ENCODE data around the gene TAS2R1.
"Not testable (repeated sequence)": the region's sequence is repeated elsewhere in the genome, so short reads cannot be mapped to it uniquely, and the experiment has no call there.

TAS2R1 gene

GRCh38 chr5:9621379-9621903, 8.7 kb downstream of the TAS2R1 start:
- DNase-seq, result no peak

GRCh38 chr5:9619331-9620092, 10.6 kb downstream of the TAS2R1 start:
- DNase-seq, result no peak

GRCh38 chr5:9617739-9618504, 12.2 kb downstream of the TAS2R1 start:
- DNase-seq, result no peak

- DNase-seq, result no peak
Observed at GRCh38 chr5:9617221-9617620, 12.9 kb downstream of the TAS2R1 start.

GRCh38 chr5:9615331-9615730, 14.8 kb downstream of the TAS2R1 start:
- DNase-seq, result no peak

- DNase-seq, result no peak
Observed at GRCh38 chr5:9613360-9613759, 16.8 kb downstream of the TAS2R1 start.

- DNase-seq, result no peak
Observed at GRCh38 chr5:9610969-9611368, 19.2 kb downstream of the TAS2R1 start.

- no peak for DNase-seq
Observed at GRCh38 chr5:9610364-9610763, 19.8 kb downstream of the TAS2R1 start.

GRCh38 chr5:9608093-9608492, 22.1 kb downstream of the TAS2R1 start:
- DNase-seq, result no peak

- no peak for DNase-seq
Observed at GRCh38 chr5:9605041-9605838, 24.9 kb downstream of the TAS2R1 start.

GRCh38 chr5:9604416-9604815, 25.7 kb downstream of the TAS2R1 start:
- DNase-seq, result no peak

GRCh38 chr5:9601055-9601739, 29.0 kb downstream of the TAS2R1 start:
- no peak for DNase-seq

- no peak for DNase-seq
Observed at GRCh38 chr5:9599391-9599790, 30.8 kb downstream of the TAS2R1 start.

GRCh38 chr5:9598329-9598728, 31.8 kb downstream of the TAS2R1 start:
- not testable (repeated sequence) for DNase-seq

GRCh38 chr5:9597322-9597721, 32.8 kb downstream of the TAS2R1 start:
- DNase-seq, result not testable (repeated sequence)

- no peak for DNase-seq
Observed at GRCh38 chr5:9596824-9597223, 33.3 kb downstream of the TAS2R1 start.

- DNase-seq, result no peak
Observed at GRCh38 chr5:9596171-9596780, 33.9 kb downstream of the TAS2R1 start.

GRCh38 chr5:9594913-9595312, 35.2 kb downstream of the TAS2R1 start:
- DNase-seq, result no peak

GRCh38 chr5:9589049-9589835, 40.9 kb downstream of the TAS2R1 start:
- no peak for DNase-seq

- DNase-seq, result no peak
Observed at GRCh38 chr5:9588254-9588653, 41.9 kb downstream of the TAS2R1 start.

- no peak for DNase-seq
Observed at GRCh38 chr5:9587135-9587534, 43.0 kb downstream of the TAS2R1 start.
